ENCODE data around the gene FOXO4.

DNA sequence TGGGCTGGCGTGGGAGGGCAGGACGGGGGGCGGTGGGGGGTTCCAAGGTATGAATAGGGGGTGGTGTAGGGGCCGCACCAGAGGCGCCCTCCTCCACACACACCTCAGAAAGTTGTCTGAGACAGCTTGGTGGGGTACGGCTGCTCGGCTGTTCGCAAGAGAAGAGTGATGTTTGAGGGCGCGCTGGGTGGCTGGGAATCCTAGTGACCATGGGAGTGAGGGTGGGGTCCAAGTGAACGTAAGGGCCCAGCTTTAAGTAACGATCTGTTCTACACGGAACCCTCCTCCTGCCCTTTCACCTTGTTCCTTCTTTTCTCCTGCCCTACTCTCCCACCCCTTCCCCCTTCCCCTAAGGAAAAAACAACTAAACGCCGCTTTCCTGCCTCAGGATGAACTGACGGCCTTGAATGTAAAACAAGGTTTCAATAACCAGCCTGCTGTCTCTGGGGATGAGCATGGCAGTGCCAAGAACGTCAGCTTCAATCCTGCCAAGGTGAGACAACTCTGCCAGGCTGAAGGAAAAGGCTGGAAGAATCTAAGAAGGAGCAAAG is 23.4 kb downstream of the FOXO4 start:
- no peak for TF ChIP-seq EZH2phosphoT487 (IDR thresholded peaks at IDR 0.05; ENCODE audit: low read length)
- TF ChIP-seq CTCF (IDR thresholded peaks at IDR 0.05; ENCODE audit: low read length), result no peak

All from MM.1S (cell line).